ENCODE measurements around the gene PPP6R3. TPM values are rescaled to one million over a fixed set of nuclear protein-coding genes. Genes with fewer than 3 reads are reported as not detected.

Gene PPP6R3
- total and polyA plus RNA-seq, 2 of the 8 experiments (the other 6 are each of a cell fraction or from before 2014, with no cell fraction given), result 44.6 to 150 TPM

DNA sequence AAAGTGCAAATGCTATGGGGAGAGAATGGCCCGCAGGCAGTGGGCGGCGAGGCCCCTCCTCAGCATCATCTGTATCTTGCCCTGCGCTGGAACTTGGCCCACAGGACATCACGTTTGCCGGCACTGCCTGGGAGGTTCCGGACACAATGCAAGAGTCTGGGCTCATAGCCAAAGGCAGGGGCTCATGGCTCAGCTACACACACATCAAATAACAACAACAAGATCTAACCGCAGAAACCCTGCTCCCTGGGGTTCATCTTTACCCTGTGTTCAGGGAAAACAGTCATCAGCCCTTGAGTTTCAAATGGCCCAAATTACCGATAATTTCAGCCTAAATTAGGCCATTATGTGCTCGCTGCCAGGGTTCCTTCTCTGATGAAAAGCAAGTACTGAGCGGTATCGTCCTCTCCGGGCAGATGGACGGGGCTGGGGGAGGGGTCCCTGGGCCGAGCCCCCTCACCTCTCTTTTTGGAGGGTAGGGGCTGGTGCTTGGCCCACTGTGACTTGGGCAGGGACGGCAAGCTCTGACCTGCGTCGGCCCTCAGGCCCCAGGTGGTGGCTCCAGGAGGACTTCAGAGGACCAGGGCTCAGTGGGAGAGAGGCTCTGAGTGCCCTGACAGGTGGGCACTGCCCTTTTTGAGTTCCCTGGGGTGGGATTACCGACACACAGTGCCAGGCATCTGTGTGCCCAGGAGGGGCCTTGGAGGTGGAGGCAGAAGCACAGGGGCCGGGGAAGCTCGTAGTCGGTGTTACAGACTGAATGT lies 198.8 kb downstream of the PPP6R3 start:
- no peaks in the 10 kb centered on the region for H3K79me1 ChIP-seq (ENCODE audit: low read depth, low read length)
- H3K4me3 ChIP-seq (ENCODE audit: extremely low read depth in 1 of 4, insufficient read depth in 2 of 4, low read depth in 3 of 4, low read length in 4 of 4), result no peak overlapping the region
- no peak overlapping the region for H3K4me2 ChIP-seq (ENCODE audit: insufficient read depth in 1 of 2, low read depth in 2 of 2, low read length in 2 of 2)
- ChIA-PET POLR2A (ENCODE audit: partially characterized antibody) (interaction anchor here (1.0 to 1.1 kb wide), 2 partner anchors 10 to 11 kb away, joined by 3 read pairs; no protein-coding TSS in a partner anchor), CTCF (ENCODE audit: partially characterized antibody) (interaction anchor here (0.7 to 2.3 kb wide), 4 partner anchors 11 to 31 kb away, joined by 3 to 5 read pairs (median 4); no protein-coding TSS in a partner anchor)
- H2AK5ac ChIP-seq (ENCODE audit: low read depth, low read length), result no peak overlapping the region
- H3K27ac ChIP-seq (ENCODE audit: low read depth, low read length), result no peak overlapping the region
- no peak overlapping the region for H2BK12ac ChIP-seq (ENCODE audit: low read depth, low read length)
- H2BK5ac ChIP-seq (ENCODE audit: low read depth, low read length), result no peak overlapping the region
- H3K4ac ChIP-seq (replicated peaks; ENCODE audit: insufficient read length, low read depth, low read length), result no peak overlapping the region
- H3K14ac ChIP-seq (ENCODE audit: insufficient read length), result no peak overlapping the region
- H3K23ac ChIP-seq (ENCODE audit: insufficient read length), result no peak overlapping the region
- no peak overlapping the region for H2BK120ac ChIP-seq (replicated peaks; ENCODE audit: low read depth, low read length)
- WGBS, 2 experiments (ENCODE audit: extremely low coverage in 1 of 2, insufficient coverage in 1 of 2, insufficient read length in 1 of 2, insufficient replicate concordance in 2 of 2, low coverage in 1 of 2, low lambda C conversion rate in 2 of 2, missing lambda C conversion rate in 1 of 2), result 88% methylated on average over 21 of the region's 22 CpGs; no CpG with 5 or more reads in 1 of the 2 experiments
- no peaks in the 10 kb centered on the region for H3K36me3 ChIP-seq (ENCODE audit: control insufficient read depth in 2 of 4, insufficient read depth in 4 of 4, low read length in 3 of 4)
- no peak overlapping the region for H3K56ac ChIP-seq (replicated peaks; ENCODE audit: insufficient read length, low read depth, low read length)
- H3K9me3 ChIP-seq (ENCODE audit: insufficient read depth in 2 of 2, low read depth in 1 of 2, low read length in 1 of 2), result peaks cover 0 to 6% of the 10 kb centered on the region in 2 experiments; a peak in 1 of 4 replicates
- no peaks in the 10 kb centered on the region for H3K79me2 ChIP-seq (ENCODE audit: control insufficient read depth in 1 of 2, insufficient read depth in 2 of 2, low read length in 2 of 2)
- FAIRE-seq (no peak), DNase-seq (ENCODE audit: low read depth in 1 of 2, low spot score in 2 of 2) (no peak)
- TF ChIP-seq ASH2L (IDR thresholded peaks at IDR 0.05; ENCODE audit: low read length) (no peak), SIN3A (conservative IDR thresholded peaks at IDR 0.05 in 1 of 2, IDR thresholded peaks at IDR 0.05 in 1 of 2; ENCODE audit: low read depth in 1 of 2, low read length in 2 of 2) (no peak), EZH2 (IDR thresholded peaks at IDR 0.05; ENCODE audit: low read depth, low read length, severe bottlenecking) (no peak), SIRT6 (IDR thresholded peaks at IDR 0.05; ENCODE audit: low read length) (no peak), POLR2A (IDR thresholded peaks at IDR 0.05; ENCODE audit: control extremely low read depth in 1 of 2, low read depth in 2 of 2, low read length in 2 of 2) (no peak), TCF12 (IDR thresholded peaks at IDR 0.05; ENCODE audit: low read depth, low read length) (no peak), BACH1 (IDR thresholded peaks at IDR 0.05; ENCODE audit: low read length) (no peak), SP1 (IDR thresholded peaks at IDR 0.05; ENCODE audit: low read depth, low read length) (no peak)
- H2BK20ac ChIP-seq (ENCODE audit: low read length), result no peak overlapping the region
- H3K4me1 ChIP-seq (replicated peaks in 1 of 4; ENCODE audit: control insufficient read depth in 3 of 4, insufficient read depth in 4 of 4, low read length in 3 of 4), result no peaks in the 10 kb centered on the region
- no peak overlapping the region for H4K5ac ChIP-seq (ENCODE audit: insufficient read length, low read depth, low read length)
- H4K91ac ChIP-seq (replicated peaks; ENCODE audit: insufficient read length, low read length), result no peak overlapping the region
- H3K18ac ChIP-seq (ENCODE audit: extremely low read depth, low read length), result no peak overlapping the region
- 0 out of 2 replicates have a peak overlapping the region, but pooled peaks have one; percentile 29 for H4K8ac ChIP-seq (ENCODE audit: extremely low read depth, insufficient read depth, low read length)
- H2AFZ ChIP-seq (ENCODE audit: low read length), result no peak overlapping the region
- H2BK15ac ChIP-seq (ENCODE audit: low read length), result no peak overlapping the region
- no peaks in the 10 kb centered on the region for H3K27me3 ChIP-seq (replicated peaks in 1 of 4; ENCODE audit: control insufficient read depth in 3 of 4, extremely low read depth in 1 of 4, insufficient read depth in 3 of 4, low read length in 3 of 4)
- no peaks in the 10 kb centered on the region for H3K23me2 ChIP-seq (ENCODE audit: low read depth, low read length)
- H3K9ac ChIP-seq (replicated peaks in 1 of 4; ENCODE audit: extremely low read depth in 1 of 4, low read depth in 3 of 4, low read length in 3 of 4), result no peak overlapping the region
- no peaks in the 10 kb centered on the region for H4K20me1 ChIP-seq (replicated peaks in 1 of 2; ENCODE audit: control insufficient read depth in 1 of 2, insufficient read depth in 2 of 2, low read length in 2 of 2)
